GM10248 (cell line): ENCODE results near the gene CCDC192.

Experiments
- CTCF ChIA-PET: fragments of 300-600 bp; sonication (Branson Sonifier 250); formaldehyde crosslinking; extraction: SDS; loops from one replicate; lab custom pipeline; 2021; ENCODE audit warnings: antibody characterized with exemption; lab: Yijun Ruan, JAX
- POLR2A ChIA-PET: fragments of 350-650 bp; sonication (Branson Sonifier 250); formaldehyde crosslinking; extraction: SDS; loops from one replicate; lab custom pipeline; 2020; ENCODE audit warnings: antibody characterized with exemption; lab: Yijun Ruan, JAX
- DNase-seq: peaks from one replicate; pipeline ENCODE4 v3.0.0; 2012; ENCODE audit errors: extremely low spot score
- CTCF ChIP-seq: IDR thresholded peaks from 2 replicates; pipeline ENCODE4 v1.5.1; 2012; ENCODE audit warnings: mild to moderate bottlenecking, low read depth; ENCODE audit errors: extremely low read depth, missing control alignments, control extremely low read depth

The CCDC192 gene

DNA sequence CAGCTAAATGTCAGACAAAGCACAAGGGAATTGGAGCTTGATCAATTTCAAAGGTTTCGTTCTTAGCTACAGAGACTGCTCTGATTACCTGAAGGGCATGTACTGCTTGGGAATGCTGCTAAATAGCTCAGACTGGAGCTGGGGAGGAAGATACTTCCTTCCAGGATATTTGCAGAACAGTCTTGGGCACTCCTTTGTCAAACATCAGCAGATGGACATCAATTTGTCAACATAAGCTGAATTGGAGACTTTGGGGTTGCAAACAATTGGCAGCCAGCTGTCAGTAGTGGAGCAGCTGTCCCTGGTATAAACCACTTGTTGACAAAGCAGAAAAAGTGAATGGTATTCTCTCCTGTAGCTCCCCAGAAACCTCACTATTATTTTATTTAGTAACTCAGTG, 182.0 kb downstream of the CCDC192 start:
- CTCF ChIA-PET = interaction anchor here (0.8 to 6.0 kb wide), 5 partner anchors 9 to 19 kb away, joined by 4 to 21 read pairs (median 5); no protein-coding TSS in a partner anchor
- POLR2A ChIA-PET = no interaction called here
- no peak for TF ChIP-seq CTCF
- DNase-seq = no peak

DNA sequence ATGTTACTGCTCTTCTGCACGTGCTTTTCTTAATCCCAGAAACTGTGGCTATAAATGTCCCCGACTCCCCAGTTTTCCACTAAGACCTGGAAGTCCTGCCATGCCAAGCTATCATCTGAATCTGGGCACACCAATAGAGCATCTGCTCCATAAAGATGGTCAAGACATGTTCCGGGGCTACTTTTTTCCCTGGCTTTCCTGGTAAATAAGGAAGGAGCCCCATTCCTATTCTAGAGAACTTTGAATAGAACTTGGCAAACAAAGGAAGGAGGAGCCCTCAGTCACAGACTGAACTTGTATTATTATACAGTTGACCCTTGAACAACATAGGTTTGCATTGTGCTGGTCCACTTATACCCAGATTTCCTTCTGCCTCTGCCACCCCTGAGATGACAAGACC, 182.9 kb downstream of the CCDC192 start:
- ChIA-PET CTCF (interaction anchor here (1.1 to 6.0 kb wide), 3 partner anchors 8 to 15 kb away, joined by 4 to 21 read pairs (median 7); no protein-coding TSS in a partner anchor), POLR2A (no interaction called here)
- TF ChIP-seq CTCF = no peak
- DNase-seq = no peak

GRCh38 chr5:127887282-127887681, 184.1 kb downstream of the CCDC192 start:
- POLR2A ChIA-PET = no interaction called here
- DNase-seq = no peak
- CTCF ChIA-PET = interaction anchor here (1.1 to 2.8 kb wide), 2 partner anchors 9 to 12 kb away, joined by 4 to 7 read pairs; no protein-coding TSS in a partner anchor
- TF ChIP-seq CTCF = no peak

GRCh38 chr5:127891942-127892341, 188.8 kb downstream of the CCDC192 start:
- no peak for TF ChIP-seq CTCF
- ChIA-PET CTCF (interaction anchor here (1.2 to 2.5 kb wide), 4 partner anchors 8 to 24 kb away, joined by 3 to 10 read pairs (median 3); no protein-coding TSS in a partner anchor), POLR2A (no interaction called here)
- no peak for DNase-seq

DNA sequence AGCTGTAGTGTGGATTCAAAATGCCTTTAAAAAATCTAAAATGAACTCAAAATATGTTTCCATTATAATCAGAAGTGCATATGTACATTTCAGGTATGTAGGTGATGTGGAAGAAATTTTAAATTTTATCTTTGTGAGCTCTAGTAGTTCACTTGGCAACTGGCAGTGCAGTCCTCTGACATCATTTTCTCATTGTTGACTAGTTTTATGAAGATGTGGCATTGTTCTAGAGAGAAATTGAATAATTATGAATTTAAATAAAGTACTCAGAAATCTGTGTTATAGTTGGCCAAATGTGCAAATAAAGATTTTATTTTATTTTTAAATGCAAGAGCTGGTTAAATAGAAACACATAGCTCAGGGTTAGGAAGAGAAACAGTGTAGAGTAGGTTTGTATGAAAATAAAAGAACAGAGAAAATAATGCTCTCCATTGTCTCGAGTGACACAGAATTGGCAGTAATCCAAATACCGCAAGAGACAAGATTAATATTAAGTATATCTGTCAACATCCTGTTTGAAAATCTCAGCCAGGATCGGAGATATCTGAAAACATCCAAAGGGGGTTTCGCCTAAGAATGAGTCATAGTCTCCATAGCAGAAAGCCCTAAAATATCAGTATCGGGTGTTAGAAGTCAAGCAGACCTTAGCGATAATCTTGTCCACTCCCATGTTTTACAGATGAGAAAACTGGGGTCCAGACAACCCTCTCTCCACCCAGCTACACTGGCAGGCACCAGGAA, 189.4 kb downstream of the CCDC192 start:
- POLR2A ChIA-PET = no interaction called here
- TF ChIP-seq CTCF = no peak
- no peak for DNase-seq
- CTCF ChIA-PET = interaction anchor here (1.2 to 2.5 kb wide), 4 partner anchors 9 to 25 kb away, joined by 3 to 10 read pairs (median 3); no protein-coding TSS in a partner anchor

DNA sequence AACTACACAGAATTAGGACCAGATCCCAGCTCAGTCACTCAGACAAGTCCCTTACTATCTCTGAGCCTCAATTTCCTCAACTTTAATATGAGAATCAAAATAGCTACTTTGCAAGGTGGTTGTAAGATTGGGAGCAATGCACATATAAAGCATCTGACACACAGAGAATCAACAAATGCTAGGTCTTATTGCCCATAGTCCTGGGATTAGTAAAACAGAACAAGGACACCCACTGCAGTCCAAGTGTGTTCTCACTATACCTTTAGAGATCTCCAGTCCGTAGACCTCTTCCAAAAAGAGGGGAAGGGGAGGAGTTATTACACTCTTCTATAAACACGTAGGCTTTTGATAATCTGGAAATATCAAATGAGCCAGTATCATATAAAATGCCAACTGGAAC, 190.0 kb downstream of the CCDC192 start:
- ChIA-PET POLR2A (no interaction called here), CTCF (interaction anchor here (1.2 to 2.5 kb wide), 2 partner anchors 16 to 25 kb away, joined by 3 to 10 read pairs; no protein-coding TSS in a partner anchor)
- no peak for DNase-seq
- no peak for TF ChIP-seq CTCF
